OCI-LY3 (cell line): ENCODE data around the gene HOTAIR.

Source experiments
- H2AFZ ChIP-seq: fragments of 200-600, 300-600 bp; shearing (Covaris generic); 2 replicates; pipeline ENCODE4 v1.6.0; 2014; ENCODE audit warnings: antibody characterized with exemption, low read depth, low read length
- H3K27ac ChIP-seq: fragments of 200-600, 300-600 bp; sonication (generic); 2 replicates; pipeline ENCODE4 v1.5.1; 2014; ENCODE audit warnings: mild to moderate bottlenecking, low read length, moderate library complexity, mixed read lengths
- H3K27me3 ChIP-seq: fragments of 200-600, 300-600 bp; sonication (generic); 2 replicates; pipeline ENCODE4 v1.6.1; 2014; ENCODE audit warnings: low read depth, low read length, mixed read lengths
- H3K36me3 ChIP-seq: fragments of 200-600, 300-600 bp; sonication (generic); replicated peaks from 2 replicates; pipeline ENCODE3; 2014; ENCODE audit warnings: low read depth, low read length, mixed read lengths
- H3K4me1 ChIP-seq: fragments of 300-600, 200-600 bp; sonication (generic); 2 replicates; pipeline ENCODE4 v1.6.1; 2014; ENCODE audit warnings: low read length, mixed read lengths
- H3K4me2 ChIP-seq: fragments of 200-600, 300-600 bp; sonication (generic); 2 replicates; pipeline ENCODE4 v1.6.1; 2014; ENCODE audit warnings: low read length, mixed read lengths
- H3K4me3 ChIP-seq: fragments of 300-600, 200-600 bp; sonication (generic); 2 replicates; pipeline ENCODE4 v1.5.1; 2014; ENCODE audit warnings: antibody characterized with exemption, mild to moderate bottlenecking, low read length, moderate library complexity
- H3K79me2 ChIP-seq: fragments of 300-600, 200-600 bp; shearing (Covaris generic); 2 replicates; pipeline ENCODE4 v1.6.1; 2014; ENCODE audit warnings: mild to moderate bottlenecking, low read length, mixed read lengths
- H3K9ac ChIP-seq: fragments of 300-600, 200-600 bp; shearing (Covaris generic); 2 replicates; pipeline ENCODE4 v1.6.0; 2014; ENCODE audit warnings: mild to moderate bottlenecking, low read length, moderate library complexity
- H3K9me3 ChIP-seq: fragments of 200-600, 300-600 bp; shearing (Covaris generic); 2 replicates; pipeline ENCODE4 v1.6.1; 2014; ENCODE audit warnings: low read length, mixed read lengths; ENCODE audit not compliant: insufficient read depth
- H4K20me1 ChIP-seq: fragments of 200-600, 300-600 bp; sonication (generic); 2 replicates; pipeline ENCODE4 v1.6.1; 2016; ENCODE audit warnings: low read length, mixed read lengths; ENCODE audit not compliant: insufficient read depth
- EZH2phosphoT487 ChIP-seq: fragments of 200-600 bp; shearing (Covaris generic); IDR thresholded peaks from 2 replicates; pipeline ENCODE4 v1.6.1; 2018; ENCODE audit warnings: antibody characterized with exemption, mixed run types, low read depth
- TF ChIP-seq, protein P1 (sequence below): fragments of 200-600, 300-600 bp; sonication (generic); IDR thresholded peaks from 2 replicates; pipeline ENCODE4 v1.5.1; 2014; ENCODE audit warnings: antibody characterized with exemption, low read length, low read depth

HOTAIR gene

DNA sequence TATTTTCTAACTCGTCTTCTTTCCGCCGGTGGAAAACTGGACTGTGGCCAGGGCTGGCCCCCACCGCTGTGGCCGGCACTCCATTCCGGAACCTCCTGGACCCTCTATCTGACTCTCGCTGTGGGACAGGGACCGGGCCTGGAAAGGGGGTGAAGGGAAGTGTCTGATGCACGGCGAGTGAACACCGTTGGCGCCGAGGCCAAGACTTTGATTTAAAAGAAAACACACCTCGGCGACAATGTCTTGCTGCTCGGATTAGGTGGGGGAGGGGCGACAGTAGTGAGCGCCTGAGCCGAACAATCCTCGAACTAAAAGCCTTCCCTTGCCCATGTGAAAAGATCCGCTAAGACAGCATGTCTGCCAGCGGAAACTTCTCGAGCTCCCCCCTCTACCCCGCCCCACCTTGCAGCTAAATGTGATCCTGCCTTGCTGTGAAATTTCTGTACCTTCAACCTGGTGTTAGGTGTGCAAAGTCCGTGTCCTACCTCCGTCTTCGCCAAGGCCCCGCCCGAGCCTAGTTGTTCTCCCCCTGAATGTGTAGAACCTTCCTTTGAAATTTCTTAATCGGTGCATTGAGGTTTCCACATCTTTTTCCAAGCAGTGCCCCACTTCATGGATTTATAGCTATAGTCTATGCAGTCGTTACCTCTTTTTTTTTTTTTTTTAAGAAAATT, 862 bp upstream of the HOTAIR start:
- Histone ChIP-seq H4K20me1 (no peaks in the 10 kb centered on the region), H3K27ac (no peak overlapping the region), H3K4me2 (no peak overlapping the region), H3K4me3 (no peak overlapping the region), H3K79me2 (no peaks in the 10 kb centered on the region), H3K27me3 (0 out of 2 replicates have a peak, but pooled peaks cover 6% of the 10 kb centered on the region), H3K4me1 (peaks cover 16% of the 10 kb centered on the region), H2AFZ (no peak overlapping the region), H3K9me3 (no peaks in the 10 kb centered on the region), H3K36me3 (no peaks in the 10 kb centered on the region), H3K9ac (no peak overlapping the region)
- TF ChIP-seq EZH2phosphoT487 = no peak
- TF ChIP-seq, protein P1, sequence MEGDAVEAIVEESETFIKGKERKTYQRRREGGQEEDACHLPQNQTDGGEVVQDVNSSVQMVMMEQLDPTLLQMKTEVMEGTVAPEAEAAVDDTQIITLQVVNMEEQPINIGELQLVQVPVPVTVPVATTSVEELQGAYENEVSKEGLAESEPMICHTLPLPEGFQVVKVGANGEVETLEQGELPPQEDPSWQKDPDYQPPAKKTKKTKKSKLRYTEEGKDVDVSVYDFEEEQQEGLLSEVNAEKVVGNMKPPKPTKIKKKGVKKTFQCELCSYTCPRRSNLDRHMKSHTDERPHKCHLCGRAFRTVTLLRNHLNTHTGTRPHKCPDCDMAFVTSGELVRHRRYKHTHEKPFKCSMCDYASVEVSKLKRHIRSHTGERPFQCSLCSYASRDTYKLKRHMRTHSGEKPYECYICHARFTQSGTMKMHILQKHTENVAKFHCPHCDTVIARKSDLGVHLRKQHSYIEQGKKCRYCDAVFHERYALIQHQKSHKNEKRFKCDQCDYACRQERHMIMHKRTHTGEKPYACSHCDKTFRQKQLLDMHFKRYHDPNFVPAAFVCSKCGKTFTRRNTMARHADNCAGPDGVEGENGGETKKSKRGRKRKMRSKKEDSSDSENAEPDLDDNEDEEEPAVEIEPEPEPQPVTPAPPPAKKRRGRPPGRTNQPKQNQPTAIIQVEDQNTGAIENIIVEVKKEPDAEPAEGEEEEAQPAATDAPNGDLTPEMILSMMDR = no peak

DNA sequence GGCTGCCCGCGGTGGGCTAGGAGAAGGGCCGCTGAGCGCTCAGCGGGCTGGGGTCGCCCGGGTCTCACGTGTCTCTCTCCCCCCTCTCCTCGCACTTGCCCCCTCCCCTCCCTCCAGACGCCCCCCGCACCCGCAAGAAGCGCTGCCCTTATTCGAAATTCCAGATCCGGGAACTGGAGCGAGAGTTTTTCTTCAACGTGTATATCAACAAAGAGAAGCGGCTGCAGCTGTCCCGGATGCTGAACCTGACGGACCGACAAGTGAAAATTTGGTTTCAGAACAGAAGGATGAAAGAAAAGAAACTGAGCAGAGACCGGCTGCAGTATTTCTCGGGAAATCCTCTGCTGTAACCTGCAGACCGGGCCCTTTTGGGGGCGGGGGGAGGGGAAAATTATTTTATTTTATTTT, 314 bp upstream of the HOTAIR start:
- TF ChIP-seq EZH2phosphoT487 = no peak
- TF ChIP-seq, protein P1 = no peak
- H3K27me3 ChIP-seq = peaks cover 11% of the 10 kb centered on the region; the same call in 1 of the 2 replicates
- no peak overlapping the region for H3K9ac ChIP-seq
- H3K9me3 ChIP-seq = no peaks in the 10 kb centered on the region
- H2AFZ ChIP-seq = no peak overlapping the region
- no peak overlapping the region for H3K27ac ChIP-seq
- H3K4me3 ChIP-seq = no peak overlapping the region
- H3K79me2 ChIP-seq = no peaks in the 10 kb centered on the region
- H4K20me1 ChIP-seq = no peaks in the 10 kb centered on the region
- no peaks in the 10 kb centered on the region for H3K36me3 ChIP-seq
- peaks cover 11% of the 10 kb centered on the region for H3K4me1 ChIP-seq
- no peak overlapping the region for H3K4me2 ChIP-seq

DNA sequence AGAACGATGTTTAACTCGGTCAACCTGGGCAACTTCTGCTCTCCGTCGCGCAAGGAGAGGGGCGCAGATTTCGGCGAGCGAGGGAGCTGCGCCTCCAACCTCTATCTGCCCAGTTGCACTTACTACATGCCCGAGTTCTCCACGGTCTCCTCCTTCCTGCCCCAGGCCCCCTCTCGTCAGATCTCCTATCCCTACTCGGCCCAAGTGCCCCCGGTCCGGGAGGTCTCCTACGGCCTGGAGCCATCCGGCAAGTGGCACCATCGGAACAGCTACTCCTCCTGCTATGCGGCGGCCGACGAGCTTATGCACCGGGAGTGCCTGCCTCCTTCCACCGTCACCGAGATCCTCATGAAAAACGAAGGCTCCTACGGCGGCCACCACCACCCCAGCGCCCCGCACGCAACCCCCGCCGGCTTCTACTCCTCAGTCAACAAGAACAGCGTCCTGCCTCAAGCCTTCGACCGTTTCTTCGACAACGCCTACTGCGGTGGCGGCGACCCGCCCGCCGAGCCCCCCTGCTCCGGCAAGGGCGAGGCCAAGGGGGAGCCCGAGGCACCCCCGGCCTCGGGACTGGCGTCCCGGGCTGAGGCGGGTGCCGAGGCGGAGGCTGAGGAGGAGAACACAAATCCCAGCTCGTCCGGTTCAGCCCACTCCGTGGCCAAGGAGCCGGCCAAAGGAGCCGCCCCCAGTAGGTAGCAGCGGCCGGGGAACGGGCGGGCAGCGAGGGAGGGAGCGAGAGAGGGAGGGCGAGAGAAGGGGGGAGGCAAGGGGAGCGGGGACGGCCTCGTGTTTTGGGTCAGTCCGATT, 1.3 kb downstream of the HOTAIR start:
- Histone ChIP-seq H3K27ac (no peak overlapping the region), H3K4me3 (no peak overlapping the region), H4K20me1 (no peaks in the 10 kb centered on the region), H3K9ac (no peak overlapping the region), H3K4me1 (peaks cover 6% of the 10 kb centered on the region; the same call in 1 of the 2 replicates), H3K4me2 (no peak overlapping the region), H3K79me2 (no peaks in the 10 kb centered on the region), H3K27me3 (peaks cover 21% of the 10 kb centered on the region; the same call in 1 of the 2 replicates), H3K36me3 (no peaks in the 10 kb centered on the region), H3K9me3 (no peaks in the 10 kb centered on the region), H2AFZ (no peak overlapping the region)
- no peak for TF ChIP-seq EZH2phosphoT487
- TF ChIP-seq, protein P1 = no peak

DNA sequence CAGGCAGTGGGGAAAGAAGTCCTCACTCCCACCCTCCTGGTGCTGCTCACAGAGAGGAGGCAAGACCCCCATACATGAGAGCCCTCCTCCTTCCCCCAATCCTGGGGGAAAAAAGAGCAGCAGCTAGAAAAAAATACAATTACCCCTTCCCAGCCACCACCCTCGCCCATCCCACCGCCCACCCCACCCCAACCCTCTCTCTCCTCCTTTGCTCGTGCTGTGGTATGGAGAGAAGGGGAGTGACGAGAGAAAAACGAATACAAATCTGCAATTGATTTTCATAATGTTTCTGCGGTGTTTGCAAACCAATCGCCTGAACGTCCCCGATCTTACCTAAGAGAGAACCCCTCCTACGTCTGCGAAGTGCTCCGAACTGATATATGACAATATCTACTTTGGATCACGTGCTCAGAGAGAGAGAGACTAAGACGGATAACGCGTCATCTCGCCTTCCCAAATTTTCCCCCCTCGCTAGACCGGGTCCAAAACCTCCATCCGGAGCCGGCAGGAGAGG, 2.0 kb downstream of the HOTAIR start, which contains the start of gene HOXC11:
TSS of gene HOXC11 (plus strand) at position 405 of the 514 bp plus-strand sequence. CDS start 116 bp downstream, outside the sequence.
- Histone ChIP-seq H4K20me1 (no peaks in the 10 kb centered on the region), H3K9me3 (no peaks in the 10 kb centered on the region), H3K4me1 (0 out of 2 replicates have a peak, but pooled peaks cover 2% of the 10 kb centered on the region), H3K4me2 (no peak within 1 kb of the TSS), H3K79me2 (no peaks in the 10 kb centered on the region), H3K27me3 (peaks cover 20% of the 10 kb centered on the region; the same call in 1 of the 2 replicates), H2AFZ (no peak within 1 kb of the TSS), H3K36me3 (no peaks in the 10 kb centered on the region), H3K4me3 (no peak within 1 kb of the TSS), H3K27ac (no peak within 1 kb of the TSS), H3K9ac (no peak within 1 kb of the TSS)
- TF ChIP-seq, protein P1 = no peak
- no peak for TF ChIP-seq EZH2phosphoT487
